Astrocyte (in vitro differentiated cells and primary cell): Measurements from ENCODE around the gene RPS5. TPM values are rescaled to one million over a fixed set of nuclear protein-coding genes. Genes with fewer than 3 reads are reported as not detected.

Source experiments
- DNase-seq: peaks from one replicate; pipeline ENCODE4 v3.0.0-alpha.2; 2010; ENCODE audit warnings: low read depth
- FAIRE-seq: peaks from 2 replicates; lab custom pipeline; 2011; peaks lifted over from hg19 to GRCh38; lab: Jason Lieb, UNC
- H2AFZ ChIP-seq: 2 replicates; pipeline ENCODE4 v1.6.0; 2012; ENCODE audit warnings: low read depth, low read length, inconsistent platforms
- H3K27ac ChIP-seq: 2 replicates; pipeline ENCODE4 v1.5.1; 2011; ENCODE audit warnings: low read depth, low read length, inconsistent platforms
- H3K27me3 ChIP-seq: 2 replicates; pipeline ENCODE4 v1.6.0; 2011; ENCODE audit warnings: low read length, inconsistent platforms; ENCODE audit not compliant: insufficient read depth
- H3K36me3 ChIP-seq: 2 replicates; pipeline ENCODE4 v1.5.1; 2011; ENCODE audit warnings: low read length, inconsistent platforms; ENCODE audit not compliant: insufficient read depth
- H3K4me1 ChIP-seq: 2 replicates; pipeline ENCODE4 v1.5.1; 2011; ENCODE audit warnings: low read length, inconsistent platforms; ENCODE audit not compliant: insufficient read depth
- H3K4me2 ChIP-seq: 2 replicates; pipeline ENCODE4 v1.6.0; 2012; ENCODE audit warnings: low read length, inconsistent platforms
- H3K4me3 ChIP-seq: 2 replicates; pipeline ENCODE4 v1.5.1; 2011; ENCODE audit warnings: low read depth, mild to moderate bottlenecking, low read length, inconsistent platforms; ENCODE audit not compliant: insufficient read depth
- H3K79me2 ChIP-seq: 2 replicates; pipeline ENCODE4 v1.6.0; 2012; ENCODE audit warnings: mild to moderate bottlenecking, low read length, inconsistent platforms; ENCODE audit not compliant: insufficient read depth
- H3K9ac ChIP-seq: 2 replicates; pipeline ENCODE4 v1.6.0; 2012; ENCODE audit warnings: mild to moderate bottlenecking, low read length, inconsistent platforms
- H3K9me3 ChIP-seq: 2 replicates; pipeline ENCODE4 v1.5.1; 2012; ENCODE audit warnings: low read depth, mild to moderate bottlenecking, low read length, inconsistent platforms; ENCODE audit not compliant: insufficient read depth
- H4K20me1 ChIP-seq: 2 replicates; pipeline ENCODE4 v1.6.0; 2012; ENCODE audit warnings: low read length, inconsistent platforms; ENCODE audit not compliant: insufficient read depth
- H3K27ac Mint-ChIP-seq: one replicate; pipeline ENCODE4 v1.8.0; 2021; ENCODE audit warnings: mild to moderate bottlenecking, mixed read lengths; ENCODE audit not compliant: unreplicated experiment
- H3K27me3 Mint-ChIP-seq: one replicate; pipeline ENCODE4 v1.8.0; 2021; ENCODE audit warnings: low read depth, mixed read lengths; ENCODE audit not compliant: unreplicated experiment
- H3K36me3 Mint-ChIP-seq: one replicate; pipeline ENCODE4 v1.8.0; 2021; ENCODE audit warnings: low read depth, mixed read lengths; ENCODE audit not compliant: unreplicated experiment
- H3K4me1 Mint-ChIP-seq: one replicate; pipeline ENCODE4 v1.8.0; 2021; ENCODE audit warnings: low read depth, mixed read lengths; ENCODE audit not compliant: unreplicated experiment
- H3K4me3 Mint-ChIP-seq: one replicate; pipeline ENCODE4 v1.8.0; 2021; ENCODE audit warnings: mild to moderate bottlenecking, moderate library complexity, mixed read lengths; ENCODE audit not compliant: unreplicated experiment
- H3K9me3 Mint-ChIP-seq: one replicate; pipeline ENCODE4 v1.8.0; 2021; ENCODE audit warnings: mild to moderate bottlenecking, mixed read lengths; ENCODE audit not compliant: unreplicated experiment
- CTCF ChIP-seq: IDR thresholded peaks from 2 replicates; pipeline ENCODE4 v1.5.1; 2011; ENCODE audit warnings: low read depth, mild to moderate bottlenecking, inconsistent platforms, low read length, moderate library complexity; ENCODE audit not compliant: insufficient read depth
- EZH2 ChIP-seq: IDR thresholded peaks from 2 replicates; pipeline ENCODE4 v1.6.1; 2012; ENCODE audit warnings: mild to moderate bottlenecking, low read length, inconsistent platforms; ENCODE audit not compliant: insufficient read depth
- total RNA-seq: library from RNA; stranded (reverse); gene quantifications from 2 replicates; pipeline ENCODE4 v1.2.1, GENCODE V29; 2021

RPS5 gene
- total RNA-seq, 1 donor from 2014 or later: 891 TPM

GRCh38 chr19:58395220-58395978 is 8.3 kb downstream of the RPS5 start, which contains the start of gene RNF225:
RNF225 (plus strand) TSS chr19:58395656; CDS start chr19:58396090, 434 bp downstream.
- Histone ChIP-seq H4K20me1 (peaks cover 53% of the 10 kb centered on the region), H3K27ac (no peak within 1 kb of the TSS), H3K4me3 (no peak within 1 kb of the TSS), H3K9me3 (no peaks in the 10 kb centered on the region), H3K79me2 (peaks cover 22% of the 10 kb centered on the region), H3K4me1 (peaks cover 8% of the 10 kb centered on the region), H2AFZ (no peak within 1 kb of the TSS), H3K9ac (no peak within 1 kb of the TSS), H3K4me2 (peak within 1 kb of the TSS; percentile 73), H3K36me3 (peaks cover 25% of the 10 kb centered on the region), H3K27me3 (no peaks in the 10 kb centered on the region)
- Mint-ChIP-seq H3K4me1 (peaks cover 5% of the 10 kb centered on the region), H3K27me3 (no peaks in the 10 kb centered on the region), H3K27ac (no peak within 1 kb of the TSS), H3K4me3 (peak within 1 kb of the TSS; percentile 66), H3K36me3 (peaks cover 21% of the 10 kb centered on the region), H3K9me3 (no peaks in the 10 kb centered on the region)
- TF ChIP-seq CTCF: no peak
- TF ChIP-seq EZH2: no peak
- no peak for FAIRE-seq
- no peak for DNase-seq

GRCh38 chr19:58395979-58396627 is 9.0 kb downstream of the RPS5 start:
- Histone ChIP-seq H3K9ac (no peak overlapping the region), H2AFZ (no peak overlapping the region)

More at GRCh38 chr19:58395979-58396627, 9.0 kb downstream of the RPS5 start:
- no peak overlapping the region for H3K27ac Mint-ChIP-seq
- peaks cover 20% of the 10 kb centered on the region for H3K36me3 ChIP-seq
- peaks cover 14% of the 10 kb centered on the region for H3K4me1 ChIP-seq
- no peak overlapping the region for H3K4me3 ChIP-seq
- H3K9me3 ChIP-seq: no peaks in the 10 kb centered on the region
- FAIRE-seq (no peak), DNase-seq (no peak)
- H3K4me2 ChIP-seq: peak overlapping the region; percentile 73
- no peaks in the 10 kb centered on the region for H3K27me3 Mint-ChIP-seq
- H3K79me2 ChIP-seq: peaks cover 15% of the 10 kb centered on the region
- peaks cover 46% of the 10 kb centered on the region for H4K20me1 ChIP-seq
- peaks cover 21% of the 10 kb centered on the region for H3K36me3 Mint-ChIP-seq
- no peaks in the 10 kb centered on the region for H3K27me3 ChIP-seq
- peak overlapping the region; percentile 35 for H3K4me3 Mint-ChIP-seq
- TF ChIP-seq CTCF (no peak), EZH2 (no peak)
- H3K9me3 Mint-ChIP-seq: no peaks in the 10 kb centered on the region
- H3K27ac ChIP-seq: no peak overlapping the region
- H3K4me1 Mint-ChIP-seq: peaks cover 3% of the 10 kb centered on the region
